ENCODE results near the gene CALHM4. TPM values are rescaled to one million over a fixed set of nuclear protein-coding genes. Genes with fewer than 3 reads are reported as not detected.

The CALHM4 gene
- total and polyA plus RNA-seq, 2 of the 8 experiments (the other 6 are each of a cell fraction or from before 2014, with no cell fraction given) = not detected

GRCh38 chr6:116556814-116557415 lies 3.4 kb downstream of the CALHM4 start:
- no peak overlapping the region for H3K4me3 ChIP-seq (ENCODE audit: extremely low read depth in 1 of 4, insufficient read depth in 2 of 4, low read depth in 3 of 4, low read length in 4 of 4)
- H2AFZ ChIP-seq (ENCODE audit: low read length) = no peak overlapping the region
- no peaks in the 10 kb centered on the region for H3K79me1 ChIP-seq (ENCODE audit: low read depth, low read length)
- 87% methylated on average over 5 of the region's 5 CpGs; no CpG with 5 or more reads in 1 of the 2 experiments for WGBS, 2 experiments (ENCODE audit: extremely low coverage in 1 of 2, insufficient coverage in 1 of 2, insufficient read length in 1 of 2, insufficient replicate concordance in 2 of 2, low coverage in 1 of 2, low lambda C conversion rate in 2 of 2, missing lambda C conversion rate in 1 of 2)
- no peak overlapping the region for H3K9ac ChIP-seq (replicated peaks in 1 of 4; ENCODE audit: extremely low read depth in 1 of 4, low read depth in 3 of 4, low read length in 3 of 4)
- no peak overlapping the region for H3K27ac ChIP-seq (ENCODE audit: low read depth, low read length)
- no peak overlapping the region for H2BK5ac ChIP-seq (ENCODE audit: low read depth, low read length)
- POLR2A ChIA-PET (ENCODE audit: partially characterized antibody) = interaction anchor here (3.1 kb wide), 1 partner anchor 277 kb away, joined by 16 read pairs; the partner anchor contains the start of gene TSPYL1
- DNase-seq (ENCODE audit: low read depth in 1 of 2, low spot score in 2 of 2) (no peak), FAIRE-seq (no peak)
- H2BK20ac ChIP-seq (ENCODE audit: low read length) = no peak overlapping the region
- no peaks in the 10 kb centered on the region for H3K23me2 ChIP-seq (ENCODE audit: low read depth, low read length)
- H2AK5ac ChIP-seq (ENCODE audit: low read depth, low read length) = no peak overlapping the region
- H4K5ac ChIP-seq (ENCODE audit: insufficient read length, low read depth, low read length) = no peak overlapping the region
- no peaks in the 10 kb centered on the region for H4K20me1 ChIP-seq (replicated peaks in 1 of 2; ENCODE audit: control insufficient read depth in 1 of 2, insufficient read depth in 2 of 2, low read length in 2 of 2)
- no peak overlapping the region for H2BK120ac ChIP-seq (replicated peaks; ENCODE audit: low read depth, low read length)
- no peak overlapping the region for H4K91ac ChIP-seq (replicated peaks; ENCODE audit: insufficient read length, low read length)
- no peak overlapping the region for H3K18ac ChIP-seq (ENCODE audit: extremely low read depth, low read length)
- no peak overlapping the region for H3K56ac ChIP-seq (replicated peaks; ENCODE audit: insufficient read length, low read depth, low read length)
- H3K4me1 ChIP-seq (replicated peaks in 1 of 4; ENCODE audit: control insufficient read depth in 3 of 4, insufficient read depth in 4 of 4, low read length in 3 of 4) = no peaks in the 10 kb centered on the region
- no peaks in the 10 kb centered on the region for H3K79me2 ChIP-seq (ENCODE audit: control insufficient read depth in 1 of 2, insufficient read depth in 2 of 2, low read length in 2 of 2)
- no peak overlapping the region for H3K23ac ChIP-seq (ENCODE audit: insufficient read length)
- CTCF ChIA-PET (ENCODE audit: partially characterized antibody) = interaction anchor here (0.6 to 6.7 kb wide), 6 partner anchors 14 to 289 kb away, joined by 3 to 59 read pairs (median 8); partner anchors contain the start of genes RSPH4A and RWDD1
- H3K36me3 ChIP-seq (ENCODE audit: control insufficient read depth in 2 of 4, insufficient read depth in 4 of 4, low read length in 3 of 4) = no peaks in the 10 kb centered on the region
- H4K8ac ChIP-seq (ENCODE audit: extremely low read depth, insufficient read depth, low read length) = no peak overlapping the region
- H3K4ac ChIP-seq (replicated peaks; ENCODE audit: insufficient read length, low read depth, low read length) = no peak overlapping the region
- H2BK12ac ChIP-seq (ENCODE audit: low read depth, low read length) = no peak overlapping the region
- H2BK15ac ChIP-seq (ENCODE audit: low read length) = no peak overlapping the region
- no peaks in the 10 kb centered on the region for H3K9me3 ChIP-seq (ENCODE audit: insufficient read depth in 2 of 2, low read depth in 1 of 2, low read length in 1 of 2)
- H3K27me3 ChIP-seq (replicated peaks in 1 of 4; ENCODE audit: control insufficient read depth in 3 of 4, extremely low read depth in 1 of 4, insufficient read depth in 3 of 4, low read length in 3 of 4) = no peaks in the 10 kb centered on the region
- no peak overlapping the region for H3K4me2 ChIP-seq (ENCODE audit: insufficient read depth in 1 of 2, low read depth in 2 of 2, low read length in 2 of 2)
- H3K14ac ChIP-seq (ENCODE audit: insufficient read length) = no peak overlapping the region
- TF ChIP-seq SIX5 (IDR thresholded peaks at IDR 0.05; ENCODE audit: low read depth, low read length) (no peak), HDAC2 (IDR thresholded peaks at IDR 0.05; ENCODE audit: borderline replicate concordance in 1 of 2, low read depth in 2 of 2, low read length in 2 of 2) (no peak), POU5F1 (IDR thresholded peaks at IDR 0.05; ENCODE audit: low read depth, low read length) (no peak), TAF1 (IDR thresholded peaks at IDR 0.05; ENCODE audit: low read depth, low read length) (no peak), RNF2 (IDR thresholded peaks at IDR 0.05; ENCODE audit: borderline replicate concordance, low read depth, low read length, missing control alignments, poor library complexity, severe bottlenecking) (no peak), POLR2A (IDR thresholded peaks at IDR 0.05; ENCODE audit: control extremely low read depth in 1 of 2, low read depth in 2 of 2, low read length in 2 of 2) (no peak), SIN3A (conservative IDR thresholded peaks at IDR 0.05 in 1 of 2, IDR thresholded peaks at IDR 0.05 in 1 of 2; ENCODE audit: low read depth in 1 of 2, low read length in 2 of 2) (no peak), GTF2F1 (IDR thresholded peaks at IDR 0.05; ENCODE audit: borderline replicate concordance, low read depth, low read length) (no peak), JUN (IDR thresholded peaks at IDR 0.05; ENCODE audit: low read depth, low read length) (no peak), ATF2 (IDR thresholded peaks at IDR 0.05; ENCODE audit: low read length) (no peak), BCL11A (IDR thresholded peaks at IDR 0.05; ENCODE audit: low read depth in 2 of 2, low read length in 2 of 2) (no peak)
